ENCODE measurements around the gene GRIK4.

DNA sequence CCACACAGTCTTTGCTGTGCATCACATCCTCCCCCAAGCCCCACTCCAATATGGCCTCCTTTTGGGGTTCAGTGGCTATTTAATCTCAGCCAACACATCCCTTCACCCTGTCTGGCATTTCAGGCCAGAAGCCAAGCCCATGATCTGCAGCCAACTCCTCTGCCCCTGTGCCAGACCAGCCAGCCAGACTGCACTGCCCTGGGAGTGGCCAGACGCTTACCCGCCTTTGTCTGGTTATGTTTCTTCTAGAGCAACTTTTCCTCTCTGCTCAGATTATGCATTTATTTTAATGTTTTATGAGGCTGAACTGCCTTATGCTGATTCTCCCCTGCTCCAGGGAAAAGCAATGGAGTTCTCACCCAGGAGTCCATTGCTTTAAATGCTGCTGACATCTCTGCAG lies 305.6 kb downstream of the GRIK4 start:
- TF ChIP-seq GATA2 (IDR thresholded peaks at IDR 0.05; ENCODE audit: low read depth, low read length) (no peak), GATA3 (IDR thresholded peaks at IDR 0.05; ENCODE audit: low read depth, low read length) (no peak)
